ENCODE data around the gene ENOX1.

- TF ChIP-seq, protein P1, sequence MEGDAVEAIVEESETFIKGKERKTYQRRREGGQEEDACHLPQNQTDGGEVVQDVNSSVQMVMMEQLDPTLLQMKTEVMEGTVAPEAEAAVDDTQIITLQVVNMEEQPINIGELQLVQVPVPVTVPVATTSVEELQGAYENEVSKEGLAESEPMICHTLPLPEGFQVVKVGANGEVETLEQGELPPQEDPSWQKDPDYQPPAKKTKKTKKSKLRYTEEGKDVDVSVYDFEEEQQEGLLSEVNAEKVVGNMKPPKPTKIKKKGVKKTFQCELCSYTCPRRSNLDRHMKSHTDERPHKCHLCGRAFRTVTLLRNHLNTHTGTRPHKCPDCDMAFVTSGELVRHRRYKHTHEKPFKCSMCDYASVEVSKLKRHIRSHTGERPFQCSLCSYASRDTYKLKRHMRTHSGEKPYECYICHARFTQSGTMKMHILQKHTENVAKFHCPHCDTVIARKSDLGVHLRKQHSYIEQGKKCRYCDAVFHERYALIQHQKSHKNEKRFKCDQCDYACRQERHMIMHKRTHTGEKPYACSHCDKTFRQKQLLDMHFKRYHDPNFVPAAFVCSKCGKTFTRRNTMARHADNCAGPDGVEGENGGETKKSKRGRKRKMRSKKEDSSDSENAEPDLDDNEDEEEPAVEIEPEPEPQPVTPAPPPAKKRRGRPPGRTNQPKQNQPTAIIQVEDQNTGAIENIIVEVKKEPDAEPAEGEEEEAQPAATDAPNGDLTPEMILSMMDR (IDR thresholded peaks at IDR 0.05; ENCODE audit: control extremely low read depth in 1 of 3, insufficient read depth in 1 of 3, low read depth in 1 of 3, low read length in 3 of 3), result no peak
- no peak for TF ChIP-seq KDM1A (IDR thresholded peaks at IDR 0.05; ENCODE audit: borderline replicate concordance, low read length)
- no peak for TF ChIP-seq POLR2AphosphoS5 (IDR thresholded peaks at IDR 0.05; ENCODE audit: low read depth, low read length)
- TF ChIP-seq POLR2A (IDR thresholded peaks at IDR 0.05; ENCODE audit: control extremely low read depth in 1 of 2, low read depth in 2 of 2, low read length in 2 of 2), result no peak
- no peak for TF ChIP-seq MAX (IDR thresholded peaks at IDR 0.05)
- no peak for TF ChIP-seq CBX8 (IDR thresholded peaks at IDR 0.05; ENCODE audit: borderline replicate concordance, low read depth, low read length)
Measured at GRCh38 chr13:43411741-43412140, 375.0 kb downstream of the ENOX1 start.

All from H1 (cell line).